Trophoblast cell (in vitro differentiated cells and primary cell): ENCODE results near the gene NAT16.

Source experiments
- DNase-seq, 2 donors: peaks; one replicate each; pipeline ENCODE4 v3.0.0-alpha.2; 2016
- H2AFZ ChIP-seq: 2 replicates; pipeline ENCODE4 v1.6.1; 2013; ENCODE audit warnings: low read length, moderate library complexity, mild to moderate bottlenecking; ENCODE audit not compliant: insufficient read depth, poor library complexity
- H2AK5ac ChIP-seq: 2 replicates; pipeline ENCODE4 v1.6.1; 2013; ENCODE audit warnings: mild to moderate bottlenecking, low read length
- H2BK120ac ChIP-seq: 2 replicates; pipeline ENCODE4 v1.6.1; 2013; ENCODE audit warnings: low read length, mild to moderate bottlenecking, moderate library complexity; ENCODE audit not compliant: insufficient read depth, poor library complexity
- H2BK12ac ChIP-seq: 2 replicates; pipeline ENCODE4 v1.6.1; 2013; ENCODE audit warnings: mild to moderate bottlenecking, low read length, moderate library complexity
- H2BK5ac ChIP-seq: 2 replicates; pipeline ENCODE4 v1.6.1; 2013; ENCODE audit warnings: low read length, low read depth, moderate library complexity, mild to moderate bottlenecking; ENCODE audit not compliant: poor library complexity
- H3K14ac ChIP-seq: 2 replicates; pipeline ENCODE4 v1.6.1; 2013; ENCODE audit warnings: mild to moderate bottlenecking, low read length
- H3K18ac ChIP-seq: 2 replicates; pipeline ENCODE4 v1.6.1; 2013; ENCODE audit warnings: mild to moderate bottlenecking, low read length
- H3K23ac ChIP-seq: 2 replicates; pipeline ENCODE4 v1.6.1; 2013; ENCODE audit warnings: low read length
- H3K27ac ChIP-seq: 2 replicates; pipeline ENCODE4 v1.5.1; 2013; ENCODE audit warnings: low read depth, mild to moderate bottlenecking, inconsistent platforms, low read length, moderate library complexity
- H3K27me3 ChIP-seq: 2 replicates; pipeline ENCODE4 v1.6.1; 2013; ENCODE audit warnings: inconsistent platforms, mild to moderate bottlenecking, low read length, moderate library complexity; ENCODE audit not compliant: insufficient read depth
- H3K36me3 ChIP-seq, 2 experiments: 1 replicate in 1 of 2; 2 replicates in 1 of 2; pipeline ENCODE4 v1.6.1; 2013; ENCODE audit warnings: low read length in 2 of 2, mild to moderate bottlenecking in 2 of 2, moderate library complexity in 1 of 2; ENCODE audit not compliant: insufficient read depth in 2 of 2, control insufficient read depth in 1 of 2
- H3K4ac ChIP-seq: 2 replicates; pipeline ENCODE4 v1.6.1; 2013; ENCODE audit warnings: low read depth, mild to moderate bottlenecking, low read length, moderate library complexity
- H3K4me1 ChIP-seq, 2 experiments: 1 replicate in 1 of 2; 2 replicates in 1 of 2; pipeline ENCODE4 v1.6.1; 2013; ENCODE audit warnings: low read length in 2 of 2, mild to moderate bottlenecking in 2 of 2, moderate library complexity in 1 of 2; ENCODE audit not compliant: insufficient read depth in 2 of 2, control insufficient read depth in 1 of 2
- H3K4me2 ChIP-seq: 2 replicates; pipeline ENCODE4 v1.6.1; 2013; ENCODE audit warnings: inconsistent platforms, mild to moderate bottlenecking, low read length, moderate library complexity
- H3K4me3 ChIP-seq: 2 replicates; pipeline ENCODE4 v1.5.1; 2013; ENCODE audit warnings: mild to moderate bottlenecking, low read depth, low read length, inconsistent platforms
- H3K79me1 ChIP-seq: one replicate; pipeline ENCODE4 v1.6.1; 2013; ENCODE audit warnings: low read length
- H3K79me2 ChIP-seq: 2 replicates; pipeline ENCODE4 v1.6.1; 2013; ENCODE audit warnings: low read length, mild to moderate bottlenecking; ENCODE audit not compliant: control insufficient read depth, insufficient read depth, poor library complexity
- H3K9ac ChIP-seq: 2 replicates; pipeline ENCODE4 v1.6.1; 2013; ENCODE audit warnings: mild to moderate bottlenecking, low read length
- H3K9me3 ChIP-seq: 2 replicates; pipeline ENCODE4 v1.6.1; 2013; ENCODE audit warnings: low read depth, mild to moderate bottlenecking, control low read depth, inconsistent platforms, low read length; ENCODE audit not compliant: insufficient read depth
- H4K12ac ChIP-seq: 2 replicates; pipeline ENCODE4 v1.6.1; 2013; ENCODE audit warnings: low read depth, mild to moderate bottlenecking, low read length, moderate library complexity
- H4K8ac ChIP-seq: 2 replicates; pipeline ENCODE4 v1.6.1; 2013; ENCODE audit warnings: low read depth, mild to moderate bottlenecking, low read length, moderate library complexity
- H4K91ac ChIP-seq: one replicate; pipeline ENCODE4 v1.6.1; 2013; ENCODE audit warnings: low read depth, mild to moderate bottlenecking, low read length, moderate library complexity
- WGBS: extraction: QIAGEN DNeasy Blood & Tissue Kit; methylation state at CpG from one replicate; pipeline ENCODE4 v1.1.7; 2013; ENCODE audit warnings: missing lambda C conversion rate; ENCODE audit not compliant: insufficient read length, insufficient coverage; ENCODE audit errors: extremely low coverage; 5-methylcytosine and 5-hydroxymethylcytosine counted together

NAT16 gene

DNA sequence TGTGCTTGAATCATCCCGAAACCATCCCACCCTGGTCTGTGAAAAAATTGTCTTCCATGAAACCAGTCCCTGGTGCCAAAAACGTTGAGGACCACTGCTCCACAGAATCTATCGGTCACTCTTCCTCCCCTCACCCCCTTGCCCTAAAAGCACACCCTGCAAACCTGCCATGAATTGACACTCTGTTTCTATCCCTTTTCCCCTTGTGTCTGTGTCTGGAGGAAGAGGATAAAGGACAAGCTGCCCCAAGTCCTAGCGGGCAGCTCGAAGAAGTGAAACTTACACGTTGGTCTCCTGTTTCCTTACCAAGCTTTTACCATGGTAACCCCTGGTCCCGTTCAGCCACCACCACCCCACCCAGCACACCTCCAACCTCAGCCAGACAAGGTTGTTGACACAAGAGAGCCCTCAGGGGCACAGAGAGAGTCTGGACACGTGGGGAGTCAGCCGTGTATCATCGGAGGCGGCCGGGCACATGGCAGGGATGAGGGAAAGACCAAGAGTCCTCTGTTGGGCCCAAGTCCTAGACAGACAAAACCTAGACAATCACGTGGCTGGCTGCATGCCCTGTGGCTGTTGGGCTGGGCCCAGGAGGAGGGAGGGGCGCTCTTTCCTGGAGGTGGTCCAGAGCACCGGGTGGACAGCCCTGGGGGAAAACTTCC is 54.0 kb downstream of the NAT16 start:
- peaks cover 9% of the 10 kb centered on the region for H3K79me2 ChIP-seq
- H3K9me3 ChIP-seq: peaks cover 4% of the 10 kb centered on the region
- no peak overlapping the region for H2AK5ac ChIP-seq
- H3K27ac ChIP-seq: peak overlapping the region; percentile 49
- H2BK12ac ChIP-seq: peak overlapping the region; percentile 16
- H3K79me1 ChIP-seq: peaks cover 50% of the 10 kb centered on the region
- peak; percentile 94 for DNase-seq
- peak overlapping the region; percentile 27 for H2BK120ac ChIP-seq
- H4K91ac ChIP-seq: peak overlapping the region; percentile 86
- WGBS: no CpG with 5 or more reads among the region's 15 CpGs
- no peak overlapping the region for H3K4me3 ChIP-seq
- H4K12ac ChIP-seq: no peak overlapping the region
- peak overlapping the region; percentile 15 for H3K18ac ChIP-seq
- H3K4ac ChIP-seq: no peak overlapping the region
- H3K14ac ChIP-seq: peak overlapping the region; percentile 10
- H2BK5ac ChIP-seq: peak overlapping the region; percentile 47
- peak overlapping the region; percentile 21 for H4K8ac ChIP-seq
- no peak overlapping the region for H3K23ac ChIP-seq
- peak overlapping the region; percentile 51 for H3K4me2 ChIP-seq
- peak overlapping the region; percentile 6 for H2AFZ ChIP-seq
- H3K36me3 ChIP-seq: peaks cover 7 to 9% of the 10 kb centered on the region in 2 experiments
- H3K9ac ChIP-seq: peak overlapping the region; percentile 16
- H3K27me3 ChIP-seq: no peaks in the 10 kb centered on the region
- H3K4me1 ChIP-seq: peaks cover 41 to 56% of the 10 kb centered on the region in 2 experiments

- H4K91ac ChIP-seq: peak overlapping the region; percentile 91
- H3K18ac ChIP-seq: peak overlapping the region; percentile 35
- H3K4ac ChIP-seq: peak overlapping the region; percentile 38
- peaks cover 41 to 60% of the 10 kb centered on the region in 2 experiments for H3K4me1 ChIP-seq
- H3K4me3 ChIP-seq: no peak overlapping the region
- peak overlapping the region; percentile 81 for H3K27ac ChIP-seq
- H3K23ac ChIP-seq: no peak overlapping the region
- no peak overlapping the region for H3K9ac ChIP-seq
- peak overlapping the region; percentile 8 for H2AFZ ChIP-seq
- peaks cover 9% of the 10 kb centered on the region for H3K79me2 ChIP-seq
- H4K8ac ChIP-seq: peak overlapping the region; percentile 51
- no peak overlapping the region for H3K4me2 ChIP-seq
- peak overlapping the region; percentile 59 for H2AK5ac ChIP-seq
- no peaks in the 10 kb centered on the region for H3K27me3 ChIP-seq
- WGBS: no CpG with 5 or more reads among the region's 7 CpGs
- peak overlapping the region; percentile 69 for H3K14ac ChIP-seq
- DNase-seq: peak; percentile 72 to 89
- H3K36me3 ChIP-seq: no peaks in the 10 kb centered on the region
- H2BK5ac ChIP-seq: peak overlapping the region; percentile 75
- H2BK12ac ChIP-seq: peak overlapping the region; percentile 78
- H4K12ac ChIP-seq: no peak overlapping the region
- peaks cover 51% of the 10 kb centered on the region for H3K79me1 ChIP-seq
- H3K9me3 ChIP-seq: peaks cover 4% of the 10 kb centered on the region
- peak overlapping the region; percentile 89 for H2BK120ac ChIP-seq
These were observed 55.6 kb downstream of the NAT16 start for GRCh38 chr7:101124376-101125056.

- Histone ChIP-seq H3K4ac (no peak overlapping the region), H4K91ac (peak overlapping the region; percentile 94), H3K79me1 (peaks cover 55% of the 10 kb centered on the region), H3K18ac (no peak overlapping the region), H3K27me3 (no peaks in the 10 kb centered on the region), H2BK12ac (peak overlapping the region; percentile 81), H3K9ac (no peak overlapping the region), H3K4me1 (peaks cover 43 to 60% of the 10 kb centered on the region in 2 experiments), H2BK120ac (peak overlapping the region; percentile 84), H2AFZ (no peak overlapping the region), H3K4me2 (no peak overlapping the region), H3K79me2 (peaks cover 9% of the 10 kb centered on the region), H4K12ac (no peak overlapping the region), H3K14ac (peak overlapping the region; percentile 39), H3K4me3 (no peak overlapping the region), H4K8ac (peak overlapping the region; percentile 5), H3K36me3 (no peaks in the 10 kb centered on the region), H2BK5ac (peak overlapping the region; percentile 74), H3K27ac (no peak overlapping the region), H2AK5ac (peak overlapping the region; percentile 6), H3K23ac (no peak overlapping the region), H3K9me3 (peaks cover 4% of the 10 kb centered on the region)
- peak in 1 of 2 donors; percentile 51 for DNase-seq
- no CpG with 5 or more reads among the region's 3 CpGs for WGBS
These were observed 56.4 kb downstream of the NAT16 start for GRCh38 chr7:101123703-101124068.

DNA sequence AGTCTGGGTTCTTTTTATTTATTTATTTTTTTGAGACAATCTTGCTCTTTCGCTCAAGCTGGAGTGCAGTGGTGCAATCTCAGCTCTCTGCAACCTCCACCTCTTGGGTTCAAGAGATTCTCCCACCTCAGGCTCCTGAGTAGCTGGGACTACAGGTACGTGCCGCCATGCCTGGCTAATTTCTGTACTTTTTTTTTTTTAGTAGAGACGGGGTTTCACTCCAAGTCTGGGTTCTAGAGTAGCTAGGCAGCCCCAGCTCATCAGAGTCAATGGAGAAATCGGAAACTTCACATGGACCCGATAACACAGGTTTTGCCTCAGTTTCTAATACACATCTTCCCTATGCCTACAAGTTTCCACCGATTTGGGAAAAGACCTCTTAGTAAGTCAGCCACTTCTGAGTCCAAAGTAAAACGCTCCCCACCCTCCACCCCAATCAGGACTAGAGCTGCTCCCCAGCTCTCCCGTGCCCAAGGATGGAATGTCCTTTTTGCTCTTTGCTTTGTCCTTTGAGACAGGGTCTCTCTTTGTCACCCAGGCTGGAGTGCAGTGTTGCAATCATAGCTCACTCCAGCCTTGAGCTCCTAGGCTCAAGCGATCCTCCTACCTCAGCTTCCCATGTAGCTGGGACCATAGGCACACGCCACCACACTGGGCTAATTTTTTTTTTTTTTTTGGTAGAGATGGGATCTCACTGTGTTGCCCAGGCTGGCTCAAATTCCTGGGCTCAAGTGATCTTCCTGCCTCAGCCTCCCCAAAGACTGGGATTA is 57.0 kb downstream of the NAT16 start:
- Histone ChIP-seq H2BK12ac (peak overlapping the region; percentile 19), H3K18ac (no peak overlapping the region), H3K4ac (no peak overlapping the region), H3K4me3 (no peak overlapping the region), H2BK120ac (peak overlapping the region; percentile 84), H3K4me1 (peaks cover 41 to 55% of the 10 kb centered on the region in 2 experiments), H2AK5ac (peak overlapping the region; percentile 6), H3K23ac (no peak overlapping the region), H3K27ac (peak overlapping the region; percentile 94), H4K8ac (peak overlapping the region; percentile 5), H2AFZ (no peak overlapping the region), H4K12ac (no peak overlapping the region), H3K79me1 (peaks cover 54% of the 10 kb centered on the region), H3K9ac (no peak overlapping the region), H3K79me2 (peaks cover 6% of the 10 kb centered on the region), H3K36me3 (no peaks in the 10 kb centered on the region), H2BK5ac (peak overlapping the region; percentile 74), H4K91ac (peak overlapping the region; percentile 94), H3K9me3 (peaks cover 2% of the 10 kb centered on the region), H3K27me3 (no peaks in the 10 kb centered on the region), H3K4me2 (no peak overlapping the region), H3K14ac (peak overlapping the region; percentile 18)
- peak in 1 of 2 donors; percentile 57 for DNase-seq
- WGBS: no CpG with 5 or more reads among the region's 11 CpGs
